HFFc6 (cell line): Measurements from ENCODE around the gene RTP4. TPM values are rescaled to one million over a fixed set of nuclear protein-coding genes. Genes with fewer than 3 reads are reported as not detected.

Source experiments
- DNase-seq: peaks from one replicate; pipeline ENCODE4 v3.0.0-alpha.2; 2018
- H3K27ac Mint-ChIP-seq: 2 replicates; pipeline ENCODE4 v1.8.0; 2020; ENCODE audit warnings: mild to moderate bottlenecking, mixed read lengths
- H3K27me3 Mint-ChIP-seq: 2 replicates; pipeline ENCODE4 v1.8.0; 2021; ENCODE audit warnings: mild to moderate bottlenecking, moderate library complexity, mixed read lengths; ENCODE audit not compliant: insufficient read depth
- H3K36me3 Mint-ChIP-seq: 2 replicates; pipeline ENCODE4 v1.8.0; 2021; ENCODE audit warnings: low read depth, mixed read lengths
- H3K4me1 Mint-ChIP-seq: 2 replicates; pipeline ENCODE4 v1.8.0; 2020; ENCODE audit warnings: low read depth, mixed read lengths
- H3K4me3 Mint-ChIP-seq: 2 replicates; pipeline ENCODE4 v1.8.0; 2020; ENCODE audit warnings: mild to moderate bottlenecking, moderate library complexity, mixed read lengths
- H3K9me3 Mint-ChIP-seq: 2 replicates; pipeline ENCODE4 v1.8.0; 2020; ENCODE audit warnings: mild to moderate bottlenecking, mixed read lengths
- CTCF ChIP-seq: fragments of 200-600 bp; sonication (generic); IDR thresholded peaks from 2 replicates; pipeline ENCODE4 v1.5.0; 2021; ENCODE audit warnings: antibody characterized with exemption, mild to moderate bottlenecking
- total RNA-seq, 6 experiments: library from RNA; stranded (reverse); fragmentation: NEBNext Ultra II Directional; extraction: Animal tissue kit (Norgen Biotek cat#: 25700); gene quantifications; 2 replicates in 1 of 6; 3 replicates in 5 of 6; pipeline ENCODE4 v1.2.3, GENCODE V29; 2021

Gene RTP4
- total RNA-seq, 6 experiments from 2014 or later: 0.13 TPM; not detected in 5

- no peak overlapping the region for H3K27ac Mint-ChIP-seq
- peaks cover 25% of the 10 kb centered on the region for H3K4me1 Mint-ChIP-seq
- no peak for TF ChIP-seq CTCF
- H3K36me3 Mint-ChIP-seq: no peaks in the 10 kb centered on the region
- H3K27me3 Mint-ChIP-seq: no peaks in the 10 kb centered on the region
- no peaks in the 10 kb centered on the region for H3K9me3 Mint-ChIP-seq
- no peak for DNase-seq
- H3K4me3 Mint-ChIP-seq: no peak overlapping the region
Observed at GRCh38 chr3:187323091-187323490, 45.1 kb upstream of the RTP4 start.

GRCh38 chr3:187325632-187326031 lies 42.6 kb upstream of the RTP4 start:
- H3K36me3 Mint-ChIP-seq: no peaks in the 10 kb centered on the region
- no peak overlapping the region for H3K27ac Mint-ChIP-seq
- no peak for TF ChIP-seq CTCF
- H3K9me3 Mint-ChIP-seq: no peaks in the 10 kb centered on the region
- peaks cover 4% of the 10 kb centered on the region; the same call in 1 of the 2 replicates for H3K27me3 Mint-ChIP-seq
- no peaks in the 10 kb centered on the region for H3K4me1 Mint-ChIP-seq
- no peak for DNase-seq
- H3K4me3 Mint-ChIP-seq: no peak overlapping the region

GRCh38 chr3:187327845-187328244 lies 40.3 kb upstream of the RTP4 start:
- no peaks in the 10 kb centered on the region for H3K4me1 Mint-ChIP-seq
- H3K27ac Mint-ChIP-seq: no peak overlapping the region
- no peak for DNase-seq
- no peak for TF ChIP-seq CTCF
- no peaks in the 10 kb centered on the region for H3K36me3 Mint-ChIP-seq
- H3K4me3 Mint-ChIP-seq: no peak overlapping the region
- peaks cover 10% of the 10 kb centered on the region for H3K27me3 Mint-ChIP-seq
- no peaks in the 10 kb centered on the region for H3K9me3 Mint-ChIP-seq

- Mint-ChIP-seq H3K9me3 (no peaks in the 10 kb centered on the region), H3K36me3 (no peaks in the 10 kb centered on the region), H3K27ac (no peak overlapping the region), H3K4me1 (no peaks in the 10 kb centered on the region), H3K27me3 (peaks cover 10% of the 10 kb centered on the region), H3K4me3 (no peak overlapping the region)
- no peak for TF ChIP-seq CTCF
- DNase-seq: no peak
Observed at GRCh38 chr3:187328691-187329090, 39.5 kb upstream of the RTP4 start.

- DNase-seq: no peak
- no peaks in the 10 kb centered on the region for H3K9me3 Mint-ChIP-seq
- H3K4me1 Mint-ChIP-seq: no peaks in the 10 kb centered on the region
- H3K27ac Mint-ChIP-seq: no peak overlapping the region
- H3K4me3 Mint-ChIP-seq: no peak overlapping the region
- no peaks in the 10 kb centered on the region for H3K36me3 Mint-ChIP-seq
- TF ChIP-seq CTCF: no peak
- peaks cover 13% of the 10 kb centered on the region for H3K27me3 Mint-ChIP-seq
Observed at GRCh38 chr3:187334904-187335303, 33.3 kb upstream of the RTP4 start.

- no peaks in the 10 kb centered on the region for H3K4me1 Mint-ChIP-seq
- H3K36me3 Mint-ChIP-seq: no peaks in the 10 kb centered on the region
- TF ChIP-seq CTCF: no peak
- H3K9me3 Mint-ChIP-seq: no peaks in the 10 kb centered on the region
- H3K4me3 Mint-ChIP-seq: no peak overlapping the region
- DNase-seq: no peak
- H3K27me3 Mint-ChIP-seq: peaks cover 16% of the 10 kb centered on the region
- H3K27ac Mint-ChIP-seq: no peak overlapping the region
Observed at GRCh38 chr3:187336322-187336721, 31.9 kb upstream of the RTP4 start.
